K562 (cell line): ENCODE data around the gene TBX6. TPM values are rescaled to one million over a fixed set of nuclear protein-coding genes. Genes with fewer than 3 reads are reported as not detected.
A peak's percentile ranks its signal among the peaks of the same experiment; 100 is the strongest.

Experiments used
- ATAC-seq: fragments of 200-7000 bp; cut with Tn5 transposase; 3 replicates; pipeline ENCODE4 v1.9.1; 2020; ENCODE audit warnings: moderate library complexity
- BruUV-seq: library from RNA; stranded (reverse); fragments of 400-500 nt; replicated peaks from 2 replicates; lab custom pipeline; 2021; lab: Mats Ljungman, UMichigan
- CTCF ChIA-PET: fragments of 300-600 bp; formaldehyde crosslinking; extraction: SDS; loops from one replicate; lab custom pipeline; 2021; ENCODE audit warnings: low intra/inter-chr PET ratio; lab: Yijun Ruan, JAX
- POLR2A ChIA-PET: fragments of 300-600, 350-650 bp; sonication (Branson Sonifier 250); formaldehyde crosslinking; extraction: SDS; loops from one replicate; lab custom pipeline; 2021; ENCODE audit warnings: antibody characterized with exemption, inconsistent platforms; lab: Yijun Ruan, JAX
- DNase-seq, 4 experiments: peaks; one replicate each; pipeline versions ENCODE4 v3.0.0 to v3.0.0-alpha.2; 2011 to 2018; ENCODE audit warnings: low spot score in 3 of 4, mixed read lengths in 3 of 4; ENCODE audit errors: extremely low read depth in 1 of 4
- FAIRE-seq: peaks from 2 replicates; lab custom pipeline; 2011; peaks lifted over from hg19 to GRCh38; lab: Jason Lieb, UNC
- H2AFZ ChIP-seq: 2 replicates; pipeline ENCODE4 v1.6.0; 2011; ENCODE audit warnings: low read depth, low read length, control low read depth, inconsistent platforms
- H3K27ac ChIP-seq: fragments of 200-600 bp; 3 replicates; pipeline ENCODE4 v1.8.0; 2011; ENCODE audit warnings: low read depth, mild to moderate bottlenecking, control low read depth, inconsistent platforms, low read length, moderate library complexity, mixed read lengths; ENCODE audit errors: extremely low read depth
- H3K27me3 ChIP-seq, 2 experiments: fragments of 300-600 bp in 1 of 2; 2 replicates in 1 of 2; 3 replicates in 1 of 2; pipeline versions ENCODE4 v1.6.0 to v1.8.0; 2011; ENCODE audit warnings: inconsistent platforms in 2 of 2, low read length in 2 of 2, mild to moderate bottlenecking in 1 of 2, mixed read lengths in 1 of 2, moderate library complexity in 1 of 2; ENCODE audit not compliant: control insufficient read depth in 2 of 2, insufficient read depth in 2 of 2
- H3K36me3 ChIP-seq: fragments of 300-600 bp; 3 replicates; pipeline ENCODE4 v1.8.0; 2011; ENCODE audit warnings: mild to moderate bottlenecking, low read length, inconsistent platforms; ENCODE audit not compliant: control insufficient read depth, insufficient read depth
- H3K4me1 ChIP-seq, 2 experiments: fragments of 200-600 bp in 1 of 2; replicated peaks in 1 of 2; 2 replicates in 1 of 2; 3 replicates in 1 of 2; pipeline versions ENCODE4 v1.5.1 to v1.8.0; 2011; ENCODE audit warnings: inconsistent platforms in 2 of 2, low read length in 2 of 2, mild to moderate bottlenecking in 1 of 2, mixed read lengths in 1 of 2, moderate library complexity in 1 of 2; ENCODE audit not compliant: control insufficient read depth in 2 of 2, insufficient read depth in 2 of 2
- H3K4me2 ChIP-seq: 2 replicates; pipeline ENCODE4 v1.6.1; 2011; ENCODE audit warnings: low read length, control low read depth, inconsistent platforms, mixed read lengths; ENCODE audit not compliant: insufficient read depth
- H3K4me3 ChIP-seq: fragments of 200-600 bp; sonication (generic), shearing (Covaris generic); 2 replicates; pipeline ENCODE4 v1.5.1; 2016; ENCODE audit warnings: control low read depth, inconsistent platforms
- H3K79me2 ChIP-seq: fragments of 200-600 bp; 3 replicates; pipeline ENCODE4 v1.8.0; 2011; ENCODE audit warnings: low read length, inconsistent platforms; ENCODE audit not compliant: control insufficient read depth, insufficient read depth
- H3K9ac ChIP-seq, 2 experiments: 2 replicates each; pipeline versions ENCODE4 v1.6.0 to v1.6.1; 2011; ENCODE audit warnings: low read depth in 2 of 2, low read length in 2 of 2, control low read depth in 1 of 2, inconsistent platforms in 1 of 2, mild to moderate bottlenecking in 1 of 2, mixed read lengths in 1 of 2; ENCODE audit not compliant: insufficient read depth in 1 of 2
- H3K9me1 ChIP-seq: one replicate; pipeline ENCODE4 v1.6.0; 2011; ENCODE audit warnings: inconsistent platforms, mild to moderate bottlenecking, low read length, moderate library complexity; ENCODE audit not compliant: control insufficient read depth, insufficient read depth
- H3K9me3 ChIP-seq: replicated peaks from 2 replicates; pipeline ENCODE4 v1.5.1; 2011; ENCODE audit warnings: low read depth, low read length, inconsistent platforms; ENCODE audit not compliant: control insufficient read depth, insufficient read depth
- H4K20me1 ChIP-seq: replicated peaks from 2 replicates; pipeline ENCODE4 v1.6.1; 2011; ENCODE audit warnings: low read length, inconsistent platforms, mixed read lengths; ENCODE audit not compliant: control insufficient read depth, insufficient read depth
- E2F3 ChIP-seq: fragments of 250-450 bp; sonication (Bioruptor Pico); IDR thresholded peaks from 2 replicates; pipeline ENCODE4 v1.4.0; 2020; ENCODE audit warnings: mild to moderate bottlenecking
- EP300 ChIP-seq: IDR thresholded peaks from 2 replicates; pipeline ENCODE4 v1.6.1; 2012; ENCODE audit warnings: low read length, improper control_type of control experiment
- EWSR1 ChIP-seq: fragments of 450-650 bp; IDR thresholded peaks from 2 replicates; pipeline ENCODE4 v1.6.1; 2018; ENCODE audit warnings: borderline replicate concordance, mild to moderate bottlenecking, low read depth, moderate library complexity; ENCODE audit not compliant: partially characterized antibody
- GATAD2B ChIP-seq: fragments of 450-650 bp; IDR thresholded peaks from 2 replicates; pipeline ENCODE4 v1.6.1; 2017; ENCODE audit warnings: mild to moderate bottlenecking, borderline replicate concordance
- HCFC1 ChIP-seq: IDR thresholded peaks from 2 replicates; pipeline ENCODE4 v1.6.1; 2012; ENCODE audit warnings: low read depth, low read length, improper control_type of control experiment
- HDAC1 ChIP-seq, 2 experiments: fragments of 450-650 bp; IDR thresholded peaks; 2 replicates each; pipeline ENCODE4 v1.6.1; 2016 to 2017; ENCODE audit warnings: inconsistent platforms in 1 of 2, mild to moderate bottlenecking in 1 of 2, moderate library complexity in 1 of 2
- KAT7 ChIP-seq: sonication (generic); formaldehyde crosslinking; IDR thresholded peaks from 2 replicates; pipeline ENCODE4 v1.8.0; 2022; ENCODE audit warnings: missing genetic modification reagents, mild to moderate bottlenecking, borderline replicate concordance
- MYC ChIP-seq, 2 experiments: fragments of 250-450 bp in 1 of 2; sonication (Bioruptor Pico) in 1 of 2; IDR thresholded peaks; 2 replicates each; pipeline versions ENCODE4 v1.5.1 to v1.6.1; 2012 to 2021; ENCODE audit warnings: low read depth in 2 of 2, borderline replicate concordance in 1 of 2, improper control_type of control experiment in 1 of 2, low read length in 1 of 2, mild to moderate bottlenecking in 1 of 2, moderate library complexity in 1 of 2
- NCOA1 ChIP-seq: fragments of 450-650 bp; IDR thresholded peaks from 2 replicates; pipeline ENCODE4 v1.6.1; 2016; ENCODE audit warnings: low read depth
- PML ChIP-seq: IDR thresholded peaks from 2 replicates; pipeline ENCODE4 v1.6.1; 2012; ENCODE audit warnings: low read length, inconsistent platforms
- RB1 ChIP-seq: fragments of 450-650 bp; IDR thresholded peaks from 2 replicates; pipeline ENCODE4 v1.6.1; 2017; ENCODE audit warnings: low read depth, mild to moderate bottlenecking
- SNIP1 ChIP-seq: fragments of 450-650 bp; IDR thresholded peaks from 2 replicates; pipeline ENCODE4 v1.7.1; 2017; ENCODE audit warnings: low read depth, mild to moderate bottlenecking
- TCF3 ChIP-seq: sonication (generic); formaldehyde crosslinking; IDR thresholded peaks from 2 replicates; pipeline ENCODE4 v1.4.0; 2020; ENCODE audit warnings: mild to moderate bottlenecking, missing genetic modification reagents
- ZFX ChIP-seq: sonication (generic); formaldehyde crosslinking; IDR thresholded peaks from 2 replicates; pipeline ENCODE4 v1.8.0; 2022; ENCODE audit warnings: mild to moderate bottlenecking, missing genetic modification reagents, moderate library complexity
- ZNF253 ChIP-seq: fragments of 250-450 bp; sonication (Bioruptor Pico); conservative IDR thresholded peaks from 2 replicates; pipeline ENCODE4 v1.6.1; 2021; ENCODE audit warnings: mild to moderate bottlenecking
- WGBS: fragments of 100-300 bp; shearing (Covaris generic); methylation state at CpG from one replicate; pipeline ENCODE4 v1.1.6; 2016; ENCODE audit warnings: low coverage, mixed read lengths; ENCODE audit not compliant: insufficient coverage; ENCODE audit errors: missing lambda C conversion rate; 5-methylcytosine and 5-hydroxymethylcytosine counted together
- in situ Hi-C: fragments of 300-500 bp; cut with MboI; formaldehyde crosslinking; loops from 4 replicates; pipeline ENCODE4 v1.15.0; 2018; ENCODE audit warnings: inconsistent platforms, mixed read lengths
- intact Hi-C: fragments of 100-400 bp; cut with micrococcal nuclease; formaldehyde crosslinking; loops from 2 replicates; pipeline ENCODE4 v1.14.2; 2022
- polyA plus RNA-seq, 8 experiments: library from polyadenylated mRNA; depleted of rRNA in 4 of 8; stranded (reverse) in 5 of 8; unstranded in 3 of 8; fragments of >200 nt; fragmentation: Nextera tagmentation in 2 of 8; fragmentation: Illumina TruSeq in 1 of 8; extraction: Ambion mirVana in 2 of 8; extraction: Trizol in 1 of 8; gene quantifications; 2 replicates each; pipeline versions ENCODE4 v1.2.1 to v1.2.3, GENCODE V29; 2011 to 2014; ENCODE audit warnings: inconsistent platforms in 1 of 8, missing spikeins in 1 of 8
- total RNA-seq, 7 experiments: library from RNA; depleted of rRNA in 6 of 7; stranded (reverse); fragments of >200 nt in 6 of 7; fragmentation: Illumina TruSeq in 2 of 7; extraction: Trizol in 2 of 7; gene quantifications; 2 replicates each; pipeline versions ENCODE4 v1.2.1 to v1.2.3, GENCODE V29; 2011 to 2021; ENCODE audit warnings: low replicate concordance in 1 of 7
- TF ChIP-seq, protein P1 (sequence below): fragments of 250-450 bp; sonication (Bioruptor Pico); IDR thresholded peaks from 2 replicates; pipeline ENCODE4 v1.4.0; 2020; ENCODE audit warnings: mild to moderate bottlenecking
- TF ChIP-seq, protein P2 (sequence below): fragments of 450-650 bp; formaldehyde crosslinking; IDR thresholded peaks from 2 replicates; pipeline ENCODE4 v1.4.0; 2022; ENCODE audit warnings: mild to moderate bottlenecking, moderate library complexity
- TF ChIP-seq, protein P3 (sequence below): IDR thresholded peaks from 2 replicates; pipeline ENCODE4 v1.6.1; 2016; ENCODE audit warnings: missing genetic modification characterization, missing compliant biosample characterization

TBX6 gene
- total and polyA plus RNA-seq, 9 of the 15 experiments (the other 6 are each of a cell fraction or from before 2014, with no cell fraction given), result 0.07 to 0.58 (median 0.11) TPM; not detected in 2

DNA sequence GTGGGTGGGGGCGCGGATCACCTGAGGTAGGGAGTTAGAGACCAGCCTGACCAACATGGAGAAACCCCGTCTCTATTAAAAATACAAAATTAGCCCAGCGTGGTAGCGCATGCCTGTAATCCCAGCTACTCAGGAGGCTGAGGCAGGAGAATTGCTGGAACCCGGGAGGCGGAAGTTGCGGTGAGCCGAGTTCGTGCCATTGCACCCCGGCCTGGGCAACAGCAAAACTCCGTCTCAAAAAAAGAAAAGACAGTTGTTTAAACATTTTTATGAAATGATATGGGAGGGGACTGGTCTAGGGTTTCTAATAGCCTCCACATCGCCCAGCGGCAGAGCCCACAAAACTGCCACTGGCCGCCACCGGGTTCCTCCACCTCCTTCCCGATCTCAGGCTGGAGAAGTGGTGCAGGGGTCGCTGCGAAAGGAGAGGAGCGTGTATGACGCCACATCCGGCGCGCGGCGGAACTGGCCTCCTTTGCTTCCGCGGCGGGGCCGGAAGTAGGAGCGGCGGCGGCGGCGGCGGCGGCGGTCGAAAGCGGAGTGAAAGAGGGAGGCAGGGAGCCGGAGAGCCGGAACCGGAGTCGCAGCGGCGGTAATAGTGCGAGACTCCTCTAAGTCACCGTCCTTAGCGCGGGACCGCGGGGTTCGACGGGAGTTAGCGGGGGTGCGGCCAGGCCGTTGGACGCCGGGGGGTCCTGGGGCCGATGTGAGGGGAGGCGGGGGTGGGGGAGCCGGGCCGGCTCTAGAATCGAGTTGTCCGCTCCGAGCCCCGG lies 16.0 kb downstream of the TBX6 start, which contains the start of gene PPP4C:
Gene PPP4C, plus strand, starts transcription at position 492 of the 773 bp plus-strand sequence. CDS start 384 bp downstream, outside the sequence.
- H3K36me3 ChIP-seq, result peaks cover 58% of the 10 kb centered on the region
- peak within 1 kb of the TSS; percentile 94 for H3K4me3 ChIP-seq
- in situ Hi-C loops, result no loop called here
- peaks cover 9% of the 10 kb centered on the region; the same call in 1 of the 2 replicates for H4K20me1 ChIP-seq
- intact Hi-C loops, result no loop called here
- POLR2A ChIA-PET, result interaction anchor here (0.6 to 7.5 kb wide), 11 partner anchors 8 to 540 kb away, joined by 3 to 59 read pairs (median 7); partner anchors contain the start of genes ALDOA and TBX6
- DNase-seq, result peak; percentile 82 to 95 (median 89)
- H2AFZ ChIP-seq, result peak within 1 kb of the TSS; percentile 82
- no peaks in the 10 kb centered on the region for H3K9me3 ChIP-seq
- H3K79me2 ChIP-seq, result peaks cover 49% of the 10 kb centered on the region
- ATAC-seq, result peak; percentile 90
- H3K9me1 ChIP-seq, result no peaks in the 10 kb centered on the region
- H3K9ac ChIP-seq, result peak within 1 kb of the TSS; percentile 95 to 99
- under 1% methylated on average over 24 of the region's 67 CpGs for WGBS
- peak within 1 kb of the TSS; percentile 97 for H3K27ac ChIP-seq
- peak; percentile 72 for FAIRE-seq
- TSS peak; percentile 98 for BruUV-seq
- peaks cover 16 to 24% of the 10 kb centered on the region in 2 experiments for H3K4me1 ChIP-seq
- H3K27me3 ChIP-seq, result no peaks in the 10 kb centered on the region
- H3K4me2 ChIP-seq, result peak within 1 kb of the TSS; percentile 98
- CTCF ChIA-PET, result no interaction called here
- TF ChIP-seq, protein P1, sequence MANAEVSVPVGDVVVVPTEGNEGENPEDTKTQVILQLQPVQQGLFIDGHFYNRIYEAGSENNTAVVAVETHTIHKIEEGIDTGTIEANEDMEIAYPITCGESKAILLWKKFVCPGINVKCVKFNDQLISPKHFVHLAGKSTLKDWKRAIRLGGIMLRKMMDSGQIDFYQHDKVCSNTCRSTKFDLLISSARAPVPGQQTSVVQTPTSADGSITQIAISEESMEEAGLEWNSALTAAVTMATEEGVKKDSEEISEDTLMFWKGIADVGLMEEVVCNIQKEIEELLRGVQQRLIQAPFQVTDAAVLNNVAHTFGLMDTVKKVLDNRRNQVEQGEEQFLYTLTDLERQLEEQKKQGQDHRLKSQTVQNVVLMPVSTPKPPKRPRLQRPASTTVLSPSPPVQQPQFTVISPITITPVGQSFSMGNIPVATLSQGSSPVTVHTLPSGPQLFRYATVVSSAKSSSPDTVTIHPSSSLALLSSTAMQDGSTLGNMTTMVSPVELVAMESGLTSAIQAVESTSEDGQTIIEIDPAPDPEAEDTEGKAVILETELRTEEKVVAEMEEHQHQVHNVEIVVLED (CRISPR knock-in tag), result peak; percentile 20; the same call in 1 of the 2 replicates
- no peak; a peak in 1 of 4 replicates for TF ChIP-seq HDAC1 (IDR thresholded peaks at IDR 0.05)
- no peak for TF ChIP-seq ZNF253 (CRISPR knock-in tag)
- peak; percentile 27; the same call in 1 of the 2 replicates for TF ChIP-seq NCOA1
- peak; percentile 59; the same call in 1 of the 2 replicates for TF ChIP-seq GATAD2B
- TF ChIP-seq HCFC1, result peak; percentile 66
- peak; percentile 65 for TF ChIP-seq ZFX (CRISPR knock-in tag)
- TF ChIP-seq TCF3, result no peak
- TF ChIP-seq SNIP1, result no peak
- peak; percentile 87 for TF ChIP-seq PML
- 0 out of 2 replicates have a peak, but pooled peaks have one; percentile 27 for TF ChIP-seq E2F3 (CRISPR knock-in tag)
- TF ChIP-seq KAT7, result no peak; the same call in 1 of the 2 replicates
- no peak for TF ChIP-seq EWSR1
- no peak for TF ChIP-seq RB1
- TF ChIP-seq, protein P2, sequence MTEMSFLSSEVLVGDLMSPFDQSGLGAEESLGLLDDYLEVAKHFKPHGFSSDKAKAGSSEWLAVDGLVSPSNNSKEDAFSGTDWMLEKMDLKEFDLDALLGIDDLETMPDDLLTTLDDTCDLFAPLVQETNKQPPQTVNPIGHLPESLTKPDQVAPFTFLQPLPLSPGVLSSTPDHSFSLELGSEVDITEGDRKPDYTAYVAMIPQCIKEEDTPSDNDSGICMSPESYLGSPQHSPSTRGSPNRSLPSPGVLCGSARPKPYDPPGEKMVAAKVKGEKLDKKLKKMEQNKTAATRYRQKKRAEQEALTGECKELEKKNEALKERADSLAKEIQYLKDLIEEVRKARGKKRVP (CRISPR knock-in tag), result 0 out of 2 replicates have a peak, but pooled peaks have one; percentile 56
- TF ChIP-seq, protein P3, sequence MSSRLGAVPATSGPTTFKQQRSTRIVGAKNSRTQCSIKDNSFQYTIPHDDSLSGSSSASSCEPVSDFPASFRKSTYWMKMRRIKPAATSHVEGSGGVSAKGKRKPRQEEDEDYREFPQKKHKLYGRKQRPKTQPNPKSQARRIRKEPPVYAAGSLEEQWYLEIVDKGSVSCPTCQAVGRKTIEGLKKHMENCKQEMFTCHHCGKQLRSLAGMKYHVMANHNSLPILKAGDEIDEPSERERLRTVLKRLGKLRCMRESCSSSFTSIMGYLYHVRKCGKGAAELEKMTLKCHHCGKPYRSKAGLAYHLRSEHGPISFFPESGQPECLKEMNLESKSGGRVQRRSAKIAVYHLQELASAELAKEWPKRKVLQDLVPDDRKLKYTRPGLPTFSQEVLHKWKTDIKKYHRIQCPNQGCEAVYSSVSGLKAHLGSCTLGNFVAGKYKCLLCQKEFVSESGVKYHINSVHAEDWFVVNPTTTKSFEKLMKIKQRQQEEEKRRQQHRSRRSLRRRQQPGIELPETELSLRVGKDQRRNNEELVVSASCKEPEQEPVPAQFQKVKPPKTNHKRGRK (tag), result no peak
- TF ChIP-seq MYC (IDR thresholded peaks at IDR 0.05; ENCODE audit: low read depth, low read length), result peak; percentile 44; the same call in 1 of the 2 replicates
- TF ChIP-seq MYC (CRISPR knock-in tag; IDR thresholded peaks at IDR 0.05; ENCODE audit: borderline replicate concordance, low read depth), result peak; percentile 19; the same call in 1 of the 2 replicates
- peak; percentile 12; the same call in 1 of the 2 replicates for TF ChIP-seq EP300
